Bronchial epithelial cell (primary cell): ENCODE measurements around the gene CDSN. TPM values are rescaled to one million over a fixed set of nuclear protein-coding genes. Genes with fewer than 3 reads are reported as not detected.
A peak's percentile ranks its signal among the peaks of the same experiment; 100 is the strongest.

Experiments used
- DNase-seq: peaks from one replicate; pipeline ENCODE4 v3.0.0-alpha.2; 2010; ENCODE audit warnings: low read depth
- FAIRE-seq: peaks from 2 replicates; lab custom pipeline; 2011; peaks lifted over from hg19 to GRCh38; lab: Jason Lieb, UNC
- H3K27me3 ChIP-seq: 2 replicates; pipeline ENCODE4 v1.5.1; 2011; ENCODE audit warnings: low read length; ENCODE audit not compliant: control insufficient read depth, insufficient read depth
- H3K36me3 ChIP-seq: 2 replicates; pipeline ENCODE4 v1.5.1; 2011; ENCODE audit warnings: low read length; ENCODE audit not compliant: control insufficient read depth, insufficient read depth
- H3K4me3 ChIP-seq: 2 replicates; pipeline ENCODE4 v1.5.1; 2011; ENCODE audit warnings: mild to moderate bottlenecking, low read depth, low read length, control low read depth
- CTCF ChIP-seq: IDR thresholded peaks from 2 replicates; pipeline ENCODE4 v1.5.1; 2011; ENCODE audit warnings: mild to moderate bottlenecking, moderate library complexity, low read length, control low read depth, inconsistent platforms; ENCODE audit not compliant: insufficient read depth, severe bottlenecking
- total RNA-seq: library from RNA; depleted of rRNA; stranded (reverse); fragments of >200 nt; gene quantifications from 2 replicates; pipeline ENCODE4 v1.2.1, GENCODE V29; 2014

Gene CDSN
- total RNA-seq, 1 donor from 2014 or later = not detected

GRCh38 chr6:31115941-31116560, 4.2 kb downstream of the CDSN start:
- FAIRE-seq (no peak), DNase-seq (no peak)
- peaks cover 1% of the 10 kb centered on the region for H3K36me3 ChIP-seq
- no peaks in the 10 kb centered on the region for H3K27me3 ChIP-seq
- H3K4me3 ChIP-seq = no peak overlapping the region
- no peak for TF ChIP-seq CTCF

GRCh38 chr6:31114970-31115849, 5.0 kb downstream of the CDSN start:
- DNase-seq = peak; percentile 62
- peaks cover 2% of the 10 kb centered on the region for H3K27me3 ChIP-seq
- H3K4me3 ChIP-seq = peak overlapping the region; percentile 51
- H3K36me3 ChIP-seq = peaks cover 1% of the 10 kb centered on the region
- TF ChIP-seq CTCF = peak; percentile 49
- FAIRE-seq = no peak

- DNase-seq (peak; percentile 98), FAIRE-seq (peak; percentile 97)
- TF ChIP-seq CTCF = no peak
- Histone ChIP-seq H3K4me3 (peak within 1 kb of the TSS; percentile 51), H3K36me3 (peaks cover 1% of the 10 kb centered on the region), H3K27me3 (peaks cover 6% of the 10 kb centered on the region)
These were observed 5.7 kb downstream of the CDSN start, which contains the start of gene PSORS1C1 for GRCh38 chr6:31114541-31114878. TSS of gene PSORS1C1 (plus strand) at chr6:31114800. CDS start at chr6:31129633, 14,833 bp downstream.

GRCh38 chr6:31113861-31114540, 6.2 kb downstream of the CDSN start:
- no peak for DNase-seq
- FAIRE-seq = no peak
- no peak for TF ChIP-seq CTCF
- peaks cover 1% of the 10 kb centered on the region for H3K36me3 ChIP-seq
- peaks cover 6% of the 10 kb centered on the region for H3K27me3 ChIP-seq
- H3K4me3 ChIP-seq = no peak overlapping the region

- H3K36me3 ChIP-seq = peaks cover 1% of the 10 kb centered on the region
- DNase-seq (no peak), FAIRE-seq (no peak)
- H3K4me3 ChIP-seq = no peak within 1 kb of the TSS
- H3K27me3 ChIP-seq = peaks cover 6% of the 10 kb centered on the region
- no peak for TF ChIP-seq CTCF
These were observed 7.8 kb downstream of the CDSN start, which contains the start of gene C6orf15 for GRCh38 chr6:31112478-31112877. TSS of gene C6orf15 (minus strand) at chr6:31112575. CDS start at chr6:31112555, 20 bp downstream.
